GM19455 (cell line): ENCODE measurements around the gene FGF12.
"Not testable (repeated sequence)": the region's sequence is repeated elsewhere in the genome, so short reads cannot be mapped to it uniquely, and the experiment has no call there.

ENCODE experiments used
- ATAC-seq: cut with Tn5 transposase; IDR thresholded peaks from one replicate; pipeline ENCODE4 v1.9.1; 2021; ENCODE audit not compliant: unreplicated experiment

The FGF12 gene

DNA sequence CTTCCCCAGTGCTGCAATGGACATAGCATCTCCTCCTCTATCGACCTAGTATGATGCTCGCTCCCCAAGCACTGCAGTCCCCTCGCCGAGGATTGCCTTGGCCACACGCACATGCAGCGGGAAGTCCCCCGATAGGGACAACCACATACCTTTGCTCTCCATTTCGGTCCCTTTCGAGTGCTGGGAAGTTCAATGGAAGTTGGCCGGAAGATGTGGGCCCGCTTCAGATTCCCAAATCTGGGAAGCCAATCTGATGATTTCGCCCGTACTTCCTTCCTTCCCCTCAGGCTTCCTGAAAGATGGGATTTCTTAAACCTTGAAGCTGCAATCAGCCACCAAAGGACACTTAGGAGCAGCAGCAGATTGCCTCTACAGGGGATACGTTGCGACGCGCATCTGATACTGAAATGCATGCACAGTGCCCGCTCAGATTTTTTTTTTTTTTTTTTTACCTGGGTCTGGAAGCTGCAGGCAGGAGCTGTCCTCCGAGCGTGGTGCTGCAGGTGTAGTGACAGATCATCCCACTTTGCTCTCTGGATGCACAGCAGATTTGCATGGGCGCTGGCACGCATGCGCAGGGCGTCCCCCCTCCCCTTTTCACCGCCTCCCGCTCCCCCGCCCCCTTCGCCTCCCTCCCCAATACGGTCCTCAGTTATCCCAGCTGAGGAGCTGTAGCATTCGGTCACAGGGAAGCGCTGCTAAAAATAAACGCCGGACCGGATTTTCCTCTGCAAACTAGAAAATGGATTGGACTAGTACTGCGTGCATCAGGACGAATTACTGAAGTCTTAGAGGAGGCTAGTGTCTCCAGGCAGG lies at the start of gene FGF12:
TSS of gene FGF12 (minus strand) at position 510 of the 816 bp plus-strand sequence.
- ATAC-seq: no peak

GRCh38 chr3:192774341-192774740 lies 47.0 kb upstream of the FGF12 start:
- ATAC-seq: not testable (repeated sequence)

- ATAC-seq: no peak
Observed at GRCh38 chr3:192772240-192772894, 45.0 kb upstream of the FGF12 start.

DNA sequence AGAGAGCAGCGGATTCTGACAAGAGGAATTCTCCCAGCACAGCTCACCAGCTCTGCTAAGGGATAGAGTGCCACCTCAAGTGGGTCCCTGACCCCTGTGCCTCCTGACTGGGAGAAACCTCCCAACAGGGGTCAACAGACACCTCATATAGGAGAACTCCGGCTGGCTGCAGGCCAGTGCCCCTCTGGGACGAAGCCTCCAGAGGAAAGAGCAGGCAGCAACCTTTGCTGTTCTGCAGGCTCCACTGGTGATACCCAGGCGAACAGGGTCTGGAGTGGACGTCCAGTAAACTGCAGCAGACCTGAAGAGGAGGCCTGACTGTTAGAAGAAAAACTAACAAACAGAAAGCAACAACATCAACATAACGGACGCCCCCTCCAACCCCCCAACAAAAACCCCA lies 31.3 kb upstream of the FGF12 start:
- no peak for ATAC-seq

- ATAC-seq: no peak
Observed at GRCh38 chr3:192751148-192751547, 23.8 kb upstream of the FGF12 start.

DNA sequence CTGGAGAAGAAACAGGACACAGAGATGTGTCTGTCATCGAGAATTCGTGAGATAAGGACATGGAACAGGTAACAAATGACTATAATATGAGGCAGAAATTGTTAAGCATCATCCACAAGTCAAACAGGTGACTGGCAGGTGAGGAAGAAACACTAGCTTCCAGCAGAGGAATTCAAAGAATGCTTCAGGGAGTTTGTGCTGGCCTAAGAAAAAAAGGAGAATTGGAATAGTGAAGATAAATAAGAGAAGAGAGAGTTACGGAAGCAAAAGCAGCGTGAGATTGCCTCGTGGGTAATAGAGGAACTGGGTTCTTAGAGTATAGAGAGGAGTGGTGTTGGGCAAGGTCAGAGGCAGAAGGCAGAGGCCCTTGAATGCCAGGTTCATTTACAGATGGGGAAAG lies 22.9 kb upstream of the FGF12 start:
- no peak for ATAC-seq

- no peak for ATAC-seq
Observed at GRCh38 chr3:192747746-192748145, 20.4 kb upstream of the FGF12 start.

- ATAC-seq: no peak
Observed at GRCh38 chr3:192747145-192747544, 19.8 kb upstream of the FGF12 start.

- no peak for ATAC-seq
Observed at GRCh38 chr3:192745150-192745549, 17.8 kb upstream of the FGF12 start.

GRCh38 chr3:192744604-192745003 lies 17.3 kb upstream of the FGF12 start:
- ATAC-seq: not testable (repeated sequence)

GRCh38 chr3:192737506-192737905 lies 10.2 kb upstream of the FGF12 start:
- ATAC-seq: no peak

DNA sequence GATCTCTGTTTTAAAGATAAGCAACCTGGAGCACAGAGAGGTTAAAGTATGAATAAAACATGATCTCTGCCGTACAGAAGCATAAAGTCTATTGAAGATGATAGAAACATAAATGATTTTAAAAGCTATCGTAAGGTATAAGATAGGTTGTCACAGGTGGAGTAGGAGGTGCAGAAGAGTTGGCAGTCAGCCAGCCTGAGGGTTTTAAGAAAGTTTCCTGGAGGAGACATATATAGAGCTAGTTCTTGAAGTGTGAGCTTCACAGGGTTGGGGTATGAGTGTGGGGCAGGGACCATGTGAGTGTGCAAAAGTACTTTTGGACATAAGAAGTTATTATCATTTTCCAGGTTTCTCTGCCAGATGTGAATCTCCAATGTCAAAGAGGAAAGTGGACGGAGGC lies 3.9 kb upstream of the FGF12 start:
- no peak for ATAC-seq

- ATAC-seq: no peak
Observed at GRCh38 chr3:192726385-192726784, 956 bp downstream of the FGF12 start.

GRCh38 chr3:192719964-192720363 lies 7.4 kb downstream of the FGF12 start:
- no peak for ATAC-seq

- no peak for ATAC-seq
Observed at GRCh38 chr3:192718156-192718555, 9.2 kb downstream of the FGF12 start.

GRCh38 chr3:192715126-192715525 lies 12.2 kb downstream of the FGF12 start:
- no peak for ATAC-seq

DNA sequence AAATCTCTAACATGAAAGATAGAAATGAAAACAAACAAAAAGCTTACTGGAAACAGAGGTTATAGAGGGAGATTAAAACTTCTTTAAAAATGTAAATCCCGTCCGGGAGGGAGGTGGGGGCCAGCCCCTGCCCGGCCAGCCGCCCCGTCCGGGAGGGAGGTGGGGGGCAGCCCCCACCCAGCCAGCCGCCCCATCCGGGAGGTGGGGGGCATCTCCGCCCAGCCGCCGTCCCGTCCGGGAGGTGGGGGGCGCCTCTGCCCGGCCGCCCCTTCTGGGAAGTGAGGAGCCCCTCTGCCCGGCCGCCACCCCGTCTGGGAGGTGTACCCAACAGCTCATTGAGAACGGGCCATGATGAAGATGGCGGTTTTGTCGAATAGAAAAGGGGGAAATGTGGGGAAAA lies 16.2 kb downstream of the FGF12 start:
- ATAC-seq: not testable (repeated sequence)

DNA sequence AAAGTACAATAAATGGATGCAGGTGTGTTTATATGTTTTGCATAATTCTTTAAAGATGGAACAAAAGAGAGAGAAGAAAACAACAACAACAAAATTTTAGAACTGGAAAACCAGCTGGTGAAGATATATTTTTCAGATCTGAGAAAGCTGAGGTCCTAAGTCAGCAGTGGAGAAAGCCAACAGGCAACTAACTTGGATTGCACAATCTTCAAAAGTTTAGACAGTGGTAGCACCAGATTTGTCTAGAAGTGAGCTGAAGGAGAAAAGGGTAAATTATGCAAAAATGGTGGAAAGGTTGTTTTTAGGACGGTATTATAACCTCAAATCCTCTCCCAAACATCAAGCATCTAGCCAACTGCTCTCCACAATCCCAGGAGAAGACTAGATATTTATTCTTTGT lies 17.0 kb downstream of the FGF12 start:
- no peak for ATAC-seq

DNA sequence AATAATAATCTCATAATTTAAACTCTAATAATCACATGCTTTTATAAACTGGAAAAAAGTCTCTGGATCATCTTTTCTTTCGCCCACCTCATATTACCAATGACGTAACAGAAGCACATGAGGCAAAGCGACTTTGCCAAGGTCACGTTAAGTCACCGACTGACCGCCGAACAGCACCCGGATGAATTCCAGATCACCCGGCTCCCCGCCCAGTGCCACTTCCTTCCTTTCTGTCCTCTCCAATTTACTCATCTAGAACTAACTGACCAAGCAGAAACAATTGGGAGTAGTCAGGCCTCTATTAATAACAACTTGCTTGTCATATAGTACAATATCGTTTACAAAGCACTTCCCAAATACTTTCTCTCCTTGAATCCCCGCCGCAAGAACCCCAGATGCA lies 21.1 kb downstream of the FGF12 start:
- no peak for ATAC-seq

DNA sequence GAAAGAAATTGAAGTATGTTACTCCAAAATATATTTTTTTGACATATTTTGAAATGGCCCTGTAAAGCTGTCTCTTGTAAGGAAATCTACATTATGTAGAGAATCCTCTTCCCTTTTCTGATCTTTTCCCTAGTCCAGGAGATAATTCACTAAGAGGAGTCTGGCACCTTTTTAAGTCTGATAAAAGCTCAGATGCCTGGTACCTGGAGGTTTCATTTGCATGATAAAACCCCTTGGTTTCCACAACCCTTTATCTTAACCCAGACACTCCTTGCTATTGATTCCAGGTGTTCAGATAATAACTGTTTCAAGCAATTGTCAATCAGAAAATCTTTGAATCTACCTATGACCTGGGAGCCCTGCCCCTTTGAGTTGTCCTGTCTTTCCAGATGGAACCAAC lies 26.5 kb downstream of the FGF12 start:
- ATAC-seq: no peak

DNA sequence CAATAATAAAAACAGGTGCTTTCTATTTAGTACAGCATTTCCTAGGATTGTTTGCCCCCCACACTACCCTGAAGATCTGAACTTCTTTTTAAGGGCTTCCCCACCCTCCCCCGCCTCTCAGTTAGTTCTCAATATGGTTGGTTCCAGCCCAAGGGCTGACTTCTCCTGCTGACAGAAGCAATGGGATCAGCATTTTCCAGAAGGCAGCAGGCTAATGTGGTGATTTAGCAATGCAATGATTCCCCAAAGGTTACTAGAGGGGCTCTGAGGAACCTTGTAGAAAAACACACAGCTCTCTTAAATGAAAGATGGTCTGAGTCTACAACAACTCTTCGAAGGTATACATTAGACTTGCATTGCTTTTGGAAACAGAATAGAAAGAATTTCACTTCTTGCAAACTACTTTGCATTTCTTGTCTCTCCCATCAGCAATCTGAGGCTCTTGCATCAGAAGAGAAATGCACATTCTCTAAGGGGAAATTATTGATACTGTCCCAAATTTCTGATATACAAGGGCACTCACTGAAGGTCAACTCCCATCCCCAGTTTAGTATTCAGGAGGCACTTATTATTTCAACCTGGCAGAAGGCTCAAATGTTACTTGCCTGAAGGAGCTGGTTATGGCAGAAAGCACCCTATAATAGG lies 30.3 kb downstream of the FGF12 start:
- ATAC-seq: no peak
